ENCODE results near the gene KCNIP3.
"Not testable (repeated sequence)": the region's sequence is repeated elsewhere in the genome, so short reads cannot be mapped to it uniquely, and the experiment has no call there.

The KCNIP3 gene

GRCh38 chr2:95427196-95427867 lies 130.2 kb downstream of the KCNIP3 start:
- not testable (repeated sequence) for DNase-seq

- not testable (repeated sequence) for DNase-seq
These were observed 132.8 kb downstream of the KCNIP3 start for GRCh38 chr2:95429748-95430467.

- DNase-seq, result not testable (repeated sequence)
These were observed 136.2 kb downstream of the KCNIP3 start for GRCh38 chr2:95433373-95433772.

- DNase-seq, result not testable (repeated sequence)
These were observed 136.8 kb downstream of the KCNIP3 start for GRCh38 chr2:95433973-95434372.

- DNase-seq, result not testable (repeated sequence)
These were observed 137.4 kb downstream of the KCNIP3 start for GRCh38 chr2:95434507-95435076.

- not testable (repeated sequence) for DNase-seq
These were observed 138.2 kb downstream of the KCNIP3 start for GRCh38 chr2:95435162-95435871.

Measured in activated gamma-delta T cell treated with Interleukin-2 at 50 U/mL for 16 hours (primary cell).